K562 (cell line): Measurements from ENCODE around the gene PCDH9. TPM values are rescaled to one million over a fixed set of nuclear protein-coding genes. Genes with fewer than 3 reads are reported as not detected.

Source experiments
- ATAC-seq: fragments of 200-7000 bp; cut with Tn5 transposase; 3 replicates; pipeline ENCODE4 v1.9.1; 2020; ENCODE audit warnings: moderate library complexity
- BruUV-seq: library from RNA; stranded (reverse); fragments of 400-500 nt; replicated peaks from 2 replicates; lab custom pipeline; 2021; lab: Mats Ljungman, UMichigan
- CTCF ChIA-PET: fragments of 300-600 bp; formaldehyde crosslinking; extraction: SDS; loops from one replicate; lab custom pipeline; 2021; ENCODE audit warnings: low intra/inter-chr PET ratio; lab: Yijun Ruan, JAX
- POLR2A ChIA-PET: fragments of 300-600, 350-650 bp; sonication (Branson Sonifier 250); formaldehyde crosslinking; extraction: SDS; loops from one replicate; lab custom pipeline; 2021; ENCODE audit warnings: antibody characterized with exemption, inconsistent platforms; lab: Yijun Ruan, JAX
- DNase-seq, 4 experiments: peaks; one replicate each; pipeline versions ENCODE4 v3.0.0 to v3.0.0-alpha.2; 2011 to 2018; ENCODE audit warnings: low spot score in 3 of 4, mixed read lengths in 3 of 4; ENCODE audit errors: extremely low read depth in 1 of 4
- FAIRE-seq: peaks from 2 replicates; lab custom pipeline; 2011; peaks lifted over from hg19 to GRCh38; lab: Jason Lieb, UNC
- H2AFZ ChIP-seq: 2 replicates; pipeline ENCODE4 v1.6.0; 2011; ENCODE audit warnings: low read depth, low read length, control low read depth, inconsistent platforms
- H3K27ac ChIP-seq: fragments of 200-600 bp; 3 replicates; pipeline ENCODE4 v1.8.0; 2011; ENCODE audit warnings: low read depth, mild to moderate bottlenecking, control low read depth, inconsistent platforms, low read length, moderate library complexity, mixed read lengths; ENCODE audit errors: extremely low read depth
- H3K27me3 ChIP-seq, 2 experiments: fragments of 300-600 bp in 1 of 2; 2 replicates in 1 of 2; 3 replicates in 1 of 2; pipeline versions ENCODE4 v1.6.0 to v1.8.0; 2011; ENCODE audit warnings: inconsistent platforms in 2 of 2, low read length in 2 of 2, mild to moderate bottlenecking in 1 of 2, mixed read lengths in 1 of 2, moderate library complexity in 1 of 2; ENCODE audit not compliant: control insufficient read depth in 2 of 2, insufficient read depth in 2 of 2
- H3K36me3 ChIP-seq: fragments of 300-600 bp; 3 replicates; pipeline ENCODE4 v1.8.0; 2011; ENCODE audit warnings: mild to moderate bottlenecking, low read length, inconsistent platforms; ENCODE audit not compliant: control insufficient read depth, insufficient read depth
- H3K4me1 ChIP-seq, 2 experiments: fragments of 200-600 bp in 1 of 2; replicated peaks in 1 of 2; 2 replicates in 1 of 2; 3 replicates in 1 of 2; pipeline versions ENCODE4 v1.5.1 to v1.8.0; 2011; ENCODE audit warnings: inconsistent platforms in 2 of 2, low read length in 2 of 2, mild to moderate bottlenecking in 1 of 2, mixed read lengths in 1 of 2, moderate library complexity in 1 of 2; ENCODE audit not compliant: control insufficient read depth in 2 of 2, insufficient read depth in 2 of 2
- H3K4me2 ChIP-seq: 2 replicates; pipeline ENCODE4 v1.6.1; 2011; ENCODE audit warnings: low read length, control low read depth, inconsistent platforms, mixed read lengths; ENCODE audit not compliant: insufficient read depth
- H3K4me3 ChIP-seq: fragments of 200-600 bp; sonication (generic), shearing (Covaris generic); 2 replicates; pipeline ENCODE4 v1.5.1; 2016; ENCODE audit warnings: control low read depth, inconsistent platforms
- H3K79me2 ChIP-seq: fragments of 200-600 bp; 3 replicates; pipeline ENCODE4 v1.8.0; 2011; ENCODE audit warnings: low read length, inconsistent platforms; ENCODE audit not compliant: control insufficient read depth, insufficient read depth
- H3K9ac ChIP-seq, 2 experiments: 2 replicates each; pipeline versions ENCODE4 v1.6.0 to v1.6.1; 2011; ENCODE audit warnings: low read depth in 2 of 2, low read length in 2 of 2, control low read depth in 1 of 2, inconsistent platforms in 1 of 2, mild to moderate bottlenecking in 1 of 2, mixed read lengths in 1 of 2; ENCODE audit not compliant: insufficient read depth in 1 of 2
- H3K9me1 ChIP-seq: one replicate; pipeline ENCODE4 v1.6.0; 2011; ENCODE audit warnings: inconsistent platforms, mild to moderate bottlenecking, low read length, moderate library complexity; ENCODE audit not compliant: control insufficient read depth, insufficient read depth
- H3K9me3 ChIP-seq: replicated peaks from 2 replicates; pipeline ENCODE4 v1.5.1; 2011; ENCODE audit warnings: low read depth, low read length, inconsistent platforms; ENCODE audit not compliant: control insufficient read depth, insufficient read depth
- H4K20me1 ChIP-seq: replicated peaks from 2 replicates; pipeline ENCODE4 v1.6.1; 2011; ENCODE audit warnings: low read length, inconsistent platforms, mixed read lengths; ENCODE audit not compliant: control insufficient read depth, insufficient read depth
- BRCA1 ChIP-seq, 2 experiments: fragments of 450-650 bp in 1 of 2; sonication (generic) in 1 of 2; formaldehyde crosslinking in 1 of 2; IDR thresholded peaks; 2 replicates each; pipeline versions ENCODE4 v1.5.0 to v1.6.1; 2017 to 2020; ENCODE audit warnings: mild to moderate bottlenecking in 1 of 2, missing genetic modification reagents in 1 of 2
- RAD21 ChIP-seq, 2 experiments: fragments of 250-450 bp in 1 of 2; fragments of 450-650 bp in 1 of 2; sonication (Bioruptor Pico) in 1 of 2; formaldehyde crosslinking in 1 of 2; IDR thresholded peaks in 1 of 2; conservative IDR thresholded peaks in 1 of 2; 2 replicates each; pipeline versions ENCODE4 v1.4.0 to v1.8.0; 2020 to 2022; ENCODE audit warnings: mild to moderate bottlenecking in 2 of 2, moderate library complexity in 1 of 2
- ZKSCAN3 ChIP-seq: fragments of 250-450 bp; sonication (Bioruptor Pico); IDR thresholded peaks from 2 replicates; pipeline ENCODE4 v1.4.0; 2020
- in situ Hi-C: fragments of 300-500 bp; cut with MboI; formaldehyde crosslinking; loops from 4 replicates; pipeline ENCODE4 v1.15.0; 2018; ENCODE audit warnings: inconsistent platforms, mixed read lengths
- intact Hi-C: fragments of 100-400 bp; cut with micrococcal nuclease; formaldehyde crosslinking; loops from 2 replicates; pipeline ENCODE4 v1.14.2; 2022
- polyA plus RNA-seq, 8 experiments: library from polyadenylated mRNA; depleted of rRNA in 4 of 8; stranded (reverse) in 5 of 8; unstranded in 3 of 8; fragments of >200 nt; fragmentation: Nextera tagmentation in 2 of 8; fragmentation: Illumina TruSeq in 1 of 8; extraction: Ambion mirVana in 2 of 8; extraction: Trizol in 1 of 8; gene quantifications; 2 replicates each; pipeline versions ENCODE4 v1.2.1 to v1.2.3, GENCODE V29; 2011 to 2014; ENCODE audit warnings: inconsistent platforms in 1 of 8, missing spikeins in 1 of 8
- total RNA-seq, 7 experiments: library from RNA; depleted of rRNA in 6 of 7; stranded (reverse); fragments of >200 nt in 6 of 7; fragmentation: Illumina TruSeq in 2 of 7; extraction: Trizol in 2 of 7; gene quantifications; 2 replicates each; pipeline versions ENCODE4 v1.2.1 to v1.2.3, GENCODE V29; 2011 to 2021; ENCODE audit warnings: low replicate concordance in 1 of 7
- TF ChIP-seq, protein P1 (sequence below), 2 experiments: fragments of 450-650 bp; formaldehyde crosslinking in 1 of 2; IDR thresholded peaks; 2 replicates each; pipeline versions ENCODE4 v1.4.0 to v1.6.1; 2014 to 2020; ENCODE audit warnings: mild to moderate bottlenecking in 2 of 2, borderline replicate concordance in 1 of 2, low read depth in 1 of 2
- TF ChIP-seq, protein P2 (sequence below), 3 experiments: IDR thresholded peaks in 2 of 3; conservative IDR thresholded peaks in 1 of 3; 2 replicates each; pipeline ENCODE4 v1.5.1; 2011 to 2012; ENCODE audit warnings: low read length in 3 of 3, mild to moderate bottlenecking in 3 of 3, control low read depth in 2 of 3, improper control_type of control experiment in 1 of 3, inconsistent platforms in 1 of 3, low read depth in 1 of 3, mixed read lengths in 1 of 3, moderate library complexity in 1 of 3; ENCODE audit not compliant: insufficient read depth in 2 of 3

The PCDH9 gene
- total and polyA plus RNA-seq, 9 of the 15 experiments (the other 6 are each of a cell fraction or from before 2014, with no cell fraction given), result 1.1 to 6.7 (median 4.9) TPM

DNA sequence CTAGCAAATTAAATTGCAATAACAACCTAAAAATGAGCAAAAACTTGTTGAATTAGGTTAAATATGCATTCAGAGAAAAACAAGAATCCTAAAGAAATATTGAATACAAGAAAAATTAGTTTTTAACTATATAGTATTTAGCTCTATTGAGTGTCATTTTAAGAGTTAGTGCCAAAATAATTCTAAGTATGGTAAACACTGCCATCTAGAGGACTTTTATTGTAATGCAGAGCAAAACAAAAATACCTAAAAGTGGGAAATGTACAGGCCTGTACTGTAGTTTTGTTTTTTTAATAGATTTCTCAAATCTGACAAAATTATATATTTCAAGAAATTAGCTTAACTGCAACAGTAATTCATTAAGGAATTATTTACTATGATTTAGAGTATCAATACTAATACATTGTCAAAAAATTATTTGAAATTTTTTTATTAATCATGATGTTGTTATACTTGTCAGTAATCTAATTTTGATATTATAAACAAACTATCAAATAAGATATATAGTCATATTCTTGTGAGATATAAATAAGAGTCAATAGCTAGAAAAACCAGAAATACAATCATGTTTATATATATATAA lies 8.2 kb upstream of the PCDH9 start:
- no peak overlapping the region for H2AFZ ChIP-seq
- H3K27ac ChIP-seq, result no peak overlapping the region
- no peaks in the 10 kb centered on the region for H3K27me3 ChIP-seq
- no peak overlapping the region for H3K9ac ChIP-seq
- intact Hi-C loops, result loop anchor here (10.0 kb wide), 1 partner anchor 1314 kb away; no protein-coding TSS in a partner anchor
- POLR2A ChIA-PET, result no interaction called here
- BruUV-seq, result no TSS peak
- no peaks in the 10 kb centered on the region for H3K9me1 ChIP-seq
- in situ Hi-C loops, result no loop called here
- CTCF ChIA-PET, result no interaction called here
- FAIRE-seq, result no peak
- no peak for ATAC-seq
- no peaks in the 10 kb centered on the region for H3K9me3 ChIP-seq
- no peak overlapping the region for H3K4me2 ChIP-seq
- H3K4me3 ChIP-seq, result no peak overlapping the region
- DNase-seq, result peak; percentile 9 to 31 (median 13)
- H3K4me1 ChIP-seq, result no peaks in the 10 kb centered on the region
- no peaks in the 10 kb centered on the region for H4K20me1 ChIP-seq
- no peaks in the 10 kb centered on the region for H3K36me3 ChIP-seq
- no peaks in the 10 kb centered on the region for H3K79me2 ChIP-seq
- TF ChIP-seq, protein P1, sequence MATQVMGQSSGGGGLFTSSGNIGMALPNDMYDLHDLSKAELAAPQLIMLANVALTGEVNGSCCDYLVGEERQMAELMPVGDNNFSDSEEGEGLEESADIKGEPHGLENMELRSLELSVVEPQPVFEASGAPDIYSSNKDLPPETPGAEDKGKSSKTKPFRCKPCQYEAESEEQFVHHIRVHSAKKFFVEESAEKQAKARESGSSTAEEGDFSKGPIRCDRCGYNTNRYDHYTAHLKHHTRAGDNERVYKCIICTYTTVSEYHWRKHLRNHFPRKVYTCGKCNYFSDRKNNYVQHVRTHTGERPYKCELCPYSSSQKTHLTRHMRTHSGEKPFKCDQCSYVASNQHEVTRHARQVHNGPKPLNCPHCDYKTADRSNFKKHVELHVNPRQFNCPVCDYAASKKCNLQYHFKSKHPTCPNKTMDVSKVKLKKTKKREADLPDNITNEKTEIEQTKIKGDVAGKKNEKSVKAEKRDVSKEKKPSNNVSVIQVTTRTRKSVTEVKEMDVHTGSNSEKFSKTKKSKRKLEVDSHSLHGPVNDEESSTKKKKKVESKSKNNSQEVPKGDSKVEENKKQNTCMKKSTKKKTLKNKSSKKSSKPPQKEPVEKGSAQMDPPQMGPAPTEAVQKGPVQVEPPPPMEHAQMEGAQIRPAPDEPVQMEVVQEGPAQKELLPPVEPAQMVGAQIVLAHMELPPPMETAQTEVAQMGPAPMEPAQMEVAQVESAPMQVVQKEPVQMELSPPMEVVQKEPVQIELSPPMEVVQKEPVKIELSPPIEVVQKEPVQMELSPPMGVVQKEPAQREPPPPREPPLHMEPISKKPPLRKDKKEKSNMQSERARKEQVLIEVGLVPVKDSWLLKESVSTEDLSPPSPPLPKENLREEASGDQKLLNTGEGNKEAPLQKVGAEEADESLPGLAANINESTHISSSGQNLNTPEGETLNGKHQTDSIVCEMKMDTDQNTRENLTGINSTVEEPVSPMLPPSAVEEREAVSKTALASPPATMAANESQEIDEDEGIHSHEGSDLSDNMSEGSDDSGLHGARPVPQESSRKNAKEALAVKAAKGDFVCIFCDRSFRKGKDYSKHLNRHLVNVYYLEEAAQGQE (IDR thresholded peaks at IDR 0.05; ENCODE audit: borderline replicate concordance), result peak; percentile 22; the same call in 1 of the 2 replicates
- TF ChIP-seq, protein P1 (CRISPR knock-in tag; IDR thresholded peaks at IDR 0.05; ENCODE audit: low read depth), result no peak
- TF ChIP-seq ZKSCAN3 (CRISPR knock-in tag) (no peak), BRCA1 (IDR thresholded peaks at IDR 0.05) (peak; percentile 84), BRCA1 (CRISPR knock-in tag; IDR thresholded peaks at IDR 0.05) (no peak), RAD21 (CRISPR knock-in tag; conservative IDR thresholded peaks at IDR 0.05 in 1 of 2, IDR thresholded peaks at IDR 0.05 in 1 of 2) (peak; percentile 54 to 67)
- TF ChIP-seq, protein P2, sequence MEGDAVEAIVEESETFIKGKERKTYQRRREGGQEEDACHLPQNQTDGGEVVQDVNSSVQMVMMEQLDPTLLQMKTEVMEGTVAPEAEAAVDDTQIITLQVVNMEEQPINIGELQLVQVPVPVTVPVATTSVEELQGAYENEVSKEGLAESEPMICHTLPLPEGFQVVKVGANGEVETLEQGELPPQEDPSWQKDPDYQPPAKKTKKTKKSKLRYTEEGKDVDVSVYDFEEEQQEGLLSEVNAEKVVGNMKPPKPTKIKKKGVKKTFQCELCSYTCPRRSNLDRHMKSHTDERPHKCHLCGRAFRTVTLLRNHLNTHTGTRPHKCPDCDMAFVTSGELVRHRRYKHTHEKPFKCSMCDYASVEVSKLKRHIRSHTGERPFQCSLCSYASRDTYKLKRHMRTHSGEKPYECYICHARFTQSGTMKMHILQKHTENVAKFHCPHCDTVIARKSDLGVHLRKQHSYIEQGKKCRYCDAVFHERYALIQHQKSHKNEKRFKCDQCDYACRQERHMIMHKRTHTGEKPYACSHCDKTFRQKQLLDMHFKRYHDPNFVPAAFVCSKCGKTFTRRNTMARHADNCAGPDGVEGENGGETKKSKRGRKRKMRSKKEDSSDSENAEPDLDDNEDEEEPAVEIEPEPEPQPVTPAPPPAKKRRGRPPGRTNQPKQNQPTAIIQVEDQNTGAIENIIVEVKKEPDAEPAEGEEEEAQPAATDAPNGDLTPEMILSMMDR (IDR thresholded peaks at IDR 0.05 in 2 of 3, conservative IDR thresholded peaks at IDR 0.05 in 1 of 3; ENCODE audit: insufficient read depth in 2 of 3, low read depth in 1 of 3, low read length in 3 of 3), result peak; percentile 12 to 61 (median 12); a peak in 3 of 6 replicates
- TF ChIP-seq, all 486 proteins: peak for 4
